Stomach smooth muscle (tissue), 2 donors: ENCODE data around the gene HOMER3.

ENCODE experiments used
- H3K27ac ChIP-seq: one replicate; pipeline ENCODE4 v1.7.0; 2013; ENCODE audit warnings: mild to moderate bottlenecking, low read length, inconsistent platforms
- H3K27me3 ChIP-seq, 2 donors: one replicate each; pipeline ENCODE4 v1.7.0; 2013; ENCODE audit warnings: low read length in 2 of 2; ENCODE audit not compliant: insufficient read depth in 2 of 2, control insufficient read depth in 1 of 2
- H3K36me3 ChIP-seq, 2 donors: one replicate each; pipeline ENCODE4 v1.7.0; 2013; ENCODE audit warnings: low read length in 2 of 2; ENCODE audit not compliant: control insufficient read depth in 2 of 2, insufficient read depth in 2 of 2
- H3K4me1 ChIP-seq: one replicate; pipeline ENCODE4 v1.7.0; 2013; ENCODE audit warnings: low read length; ENCODE audit not compliant: control insufficient read depth, insufficient read depth
- H3K4me3 ChIP-seq, 2 donors: one replicate each; pipeline ENCODE4 v1.7.0; 2013; ENCODE audit warnings: low read length in 2 of 2
- H3K9ac ChIP-seq, 2 donors: one replicate each; pipeline ENCODE4 v1.7.0; 2013; ENCODE audit warnings: low read length in 2 of 2, mild to moderate bottlenecking in 1 of 2
- H3K9me3 ChIP-seq, 2 donors: one replicate each; pipeline ENCODE4 v1.7.0; 2013; ENCODE audit warnings: low read length in 2 of 2; ENCODE audit not compliant: control insufficient read depth in 2 of 2
- donor health status: healthy.
- donor health status: Pancreatic carcinoma.

Gene HOMER3

GRCh38 chr19:18940769-18941627, at the start of gene HOMER3:
TSS of gene HOMER3 (minus strand) at chr19:18941217. CDS start at chr19:18938982, 2,235 bp downstream.
- no peak within 1 kb of the TSS for H3K27ac ChIP-seq
- peak within 1 kb of the TSS; percentile 66 to 77 for H3K4me3 ChIP-seq
- peak within 1 kb of the TSS; percentile 55 to 66 for H3K9ac ChIP-seq
- no peaks in the 10 kb centered on the region for H3K27me3 ChIP-seq
- peaks cover 18% of the 10 kb centered on the region for H3K4me1 ChIP-seq
- H3K9me3 ChIP-seq, result no peaks in the 10 kb centered on the region
- H3K36me3 ChIP-seq, result no peaks in the 10 kb centered on the region

- no peak overlapping the region for H3K9ac ChIP-seq
- no peaks in the 10 kb centered on the region for H3K27me3 ChIP-seq
- no peaks in the 10 kb centered on the region for H3K9me3 ChIP-seq
- peaks cover under 1% of the 10 kb centered on the region for H3K4me1 ChIP-seq
- no peak overlapping the region for H3K27ac ChIP-seq
- H3K36me3 ChIP-seq, result peaks cover 19% of the 10 kb centered on the region in 2 donors
- no peak overlapping the region for H3K4me3 ChIP-seq
Measured at GRCh38 chr19:18990128-18990708, 49.2 kb upstream of the HOMER3 start.

DNA sequence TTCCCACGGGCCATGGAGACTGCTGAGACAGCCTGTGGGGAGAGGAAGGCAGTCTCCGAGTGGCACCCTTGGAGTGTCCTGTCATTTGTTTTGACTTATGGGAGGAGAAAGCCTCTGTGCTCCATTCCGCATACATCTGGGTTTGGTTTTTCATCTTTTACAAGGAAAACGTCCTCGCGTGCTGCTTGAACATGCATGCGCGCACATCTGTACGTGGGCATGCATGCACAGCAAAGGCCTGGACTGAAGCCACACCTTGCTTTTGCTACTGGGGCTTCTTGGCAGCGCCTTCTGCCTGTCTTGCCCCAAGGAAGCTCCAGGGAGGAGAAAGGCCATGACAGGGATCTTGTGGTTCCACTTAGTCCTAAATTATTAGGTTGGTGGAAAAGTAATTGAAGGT, 48.3 kb upstream of the HOMER3 start:
- Histone ChIP-seq H3K4me3 (no peak overlapping the region), H3K27ac (no peak overlapping the region)

GRCh38 chr19:18987456-18987855, 46.4 kb upstream of the HOMER3 start:
- H3K9me3 ChIP-seq, result no peaks in the 10 kb centered on the region
- H3K36me3 ChIP-seq, result peaks cover 0 to 3% of the 10 kb centered on the region in 2 donors
- H3K9ac ChIP-seq, result no peak overlapping the region
- no peak overlapping the region for H3K4me3 ChIP-seq
- peaks cover 5 to 7% of the 10 kb centered on the region in 2 donors for H3K27me3 ChIP-seq
- H3K4me1 ChIP-seq, result no peaks in the 10 kb centered on the region
- H3K27ac ChIP-seq, result no peak overlapping the region

More for the DNA sequence above, 48.3 kb upstream of the HOMER3 start:
- H3K27me3 ChIP-seq, result peaks cover 0 to 2% of the 10 kb centered on the region in 2 donors
- H3K9me3 ChIP-seq, result no peaks in the 10 kb centered on the region
- H3K4me1 ChIP-seq, result no peaks in the 10 kb centered on the region
- no peak overlapping the region for H3K9ac ChIP-seq
- peaks cover 15 to 17% of the 10 kb centered on the region in 2 donors for H3K36me3 ChIP-seq

DNA sequence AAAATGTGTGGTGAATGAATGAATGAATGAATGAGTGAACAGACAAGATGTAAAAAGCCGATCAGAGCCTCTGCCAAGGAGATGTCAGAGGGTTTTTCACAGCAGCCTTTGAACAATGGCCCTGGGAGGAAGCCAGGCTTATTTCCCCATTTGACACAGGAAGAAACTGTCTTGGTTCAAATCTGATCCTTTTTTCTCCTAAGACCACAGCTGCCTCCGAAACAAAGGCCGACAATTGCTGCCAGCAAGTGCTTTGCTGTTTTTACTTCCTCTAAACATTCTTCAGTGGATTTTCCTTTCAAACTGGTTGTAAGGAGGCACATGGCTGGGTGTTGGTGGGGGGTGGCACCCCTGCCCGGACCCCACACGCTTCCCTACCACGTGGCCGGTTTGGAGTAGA, 44.2 kb upstream of the HOMER3 start:
- Histone ChIP-seq H3K4me3 (no peak overlapping the region), H3K36me3 (no peaks in the 10 kb centered on the region), H3K9me3 (no peaks in the 10 kb centered on the region), H3K27me3 (peaks cover 5 to 7% of the 10 kb centered on the region in 2 donors), H3K4me1 (no peaks in the 10 kb centered on the region), H3K27ac (no peak overlapping the region), H3K9ac (no peak overlapping the region)

DNA sequence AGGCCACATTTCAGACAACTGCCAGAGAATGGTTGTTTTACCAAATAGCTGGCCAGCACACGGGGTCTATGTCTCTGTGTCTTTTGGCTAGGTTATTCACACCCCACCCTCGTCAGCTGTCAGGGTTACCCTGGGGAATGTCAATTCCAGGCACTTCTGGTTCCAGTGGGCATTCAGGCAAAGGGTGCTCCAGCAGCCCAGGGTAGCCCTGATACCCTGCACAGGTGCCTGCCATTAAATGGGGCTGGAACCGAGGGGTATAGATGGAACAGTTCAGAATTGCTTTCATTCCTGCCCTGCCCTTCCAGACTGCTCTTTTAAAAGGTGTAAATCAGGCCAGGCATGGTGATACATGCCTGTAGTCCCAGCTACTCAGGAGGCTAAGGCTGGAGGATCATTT, 43.2 kb upstream of the HOMER3 start:
- Histone ChIP-seq H3K9ac (no peak overlapping the region), H3K9me3 (no peaks in the 10 kb centered on the region), H3K27me3 (peaks cover 5 to 7% of the 10 kb centered on the region in 2 donors), H3K4me3 (no peak overlapping the region), H3K36me3 (no peaks in the 10 kb centered on the region), H3K27ac (no peak overlapping the region), H3K4me1 (no peaks in the 10 kb centered on the region)

DNA sequence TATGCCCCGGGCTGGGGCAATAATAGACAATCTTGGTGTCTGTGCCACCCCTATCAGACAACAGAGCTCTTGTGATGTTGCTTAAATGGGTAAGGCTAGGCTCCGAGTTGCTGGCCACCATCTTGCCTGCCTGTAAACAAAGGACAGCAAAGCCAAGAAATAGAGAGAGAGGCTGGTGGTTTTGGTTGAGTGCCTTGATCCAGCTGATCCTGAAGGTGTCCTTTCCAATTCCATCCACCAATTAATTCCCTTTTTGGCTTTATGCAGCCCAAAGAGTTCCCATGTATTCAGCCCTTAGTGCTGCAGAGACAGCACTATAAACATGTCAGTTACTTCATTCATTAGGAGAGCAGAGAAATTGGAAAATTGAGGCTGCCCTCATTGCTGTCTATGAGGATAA, 41.7 kb upstream of the HOMER3 start:
- Histone ChIP-seq H3K36me3 (no peaks in the 10 kb centered on the region), H3K4me1 (no peaks in the 10 kb centered on the region), H3K9ac (no peak overlapping the region), H3K4me3 (no peak overlapping the region), H3K27me3 (peaks cover 5 to 7% of the 10 kb centered on the region in 2 donors), H3K27ac (no peak overlapping the region), H3K9me3 (no peaks in the 10 kb centered on the region)

DNA sequence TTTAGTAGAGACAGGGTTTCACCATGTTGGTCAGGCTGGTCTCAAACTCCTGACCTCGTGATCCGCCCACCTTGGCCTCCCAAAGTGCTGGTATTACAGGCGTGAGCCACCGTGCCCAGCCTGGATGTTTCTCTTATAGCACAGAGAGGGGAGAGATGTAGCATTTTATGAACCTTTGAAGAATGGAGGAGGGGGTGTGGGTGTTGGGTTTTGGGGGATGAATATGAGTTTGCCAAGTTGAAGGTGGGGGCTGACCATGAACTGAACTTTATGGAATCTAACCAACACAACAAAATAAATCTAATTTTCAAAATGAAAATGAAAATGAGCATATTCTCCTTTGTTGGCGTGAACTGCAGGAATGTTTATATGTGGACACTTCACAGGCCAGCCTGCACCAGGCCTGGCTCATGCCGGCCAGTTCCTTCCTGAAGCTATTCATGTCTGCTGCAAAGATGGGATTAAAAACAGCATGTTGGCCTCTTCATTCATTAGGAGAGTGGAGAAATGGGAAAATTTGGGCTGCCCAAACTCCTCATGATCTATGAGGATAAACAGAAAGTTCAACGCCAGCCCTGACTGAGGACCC, 39.5 kb upstream of the HOMER3 start:
- H3K9ac ChIP-seq, result no peak overlapping the region
- no peaks in the 10 kb centered on the region for H3K9me3 ChIP-seq
- no peaks in the 10 kb centered on the region for H3K36me3 ChIP-seq
- no peaks in the 10 kb centered on the region for H3K4me1 ChIP-seq
- no peak overlapping the region for H3K27ac ChIP-seq
- no peak overlapping the region for H3K4me3 ChIP-seq
- H3K27me3 ChIP-seq, result peaks cover 5 to 7% of the 10 kb centered on the region in 2 donors

DNA sequence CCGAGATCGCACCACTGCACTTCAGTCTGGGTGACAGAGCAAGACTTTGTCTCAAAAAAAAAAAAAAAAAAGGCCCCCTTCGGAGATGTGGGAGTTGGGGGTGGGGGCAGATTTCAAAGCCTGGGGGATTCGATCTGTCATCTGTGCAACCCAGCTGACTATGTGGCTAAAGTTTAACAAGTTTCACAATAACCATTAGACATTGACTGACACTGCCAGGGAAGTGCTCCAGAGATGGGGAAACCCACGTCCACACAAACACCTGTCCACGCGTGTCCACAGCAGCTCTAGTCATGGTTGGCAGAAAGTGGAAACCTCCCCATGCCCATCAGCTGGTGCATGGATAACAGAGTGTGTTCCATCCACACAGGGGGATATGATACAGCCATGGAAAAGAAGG, 37.6 kb upstream of the HOMER3 start:
- Histone ChIP-seq H3K27ac (no peak overlapping the region), H3K9me3 (no peaks in the 10 kb centered on the region), H3K4me1 (no peaks in the 10 kb centered on the region), H3K4me3 (no peak overlapping the region), H3K9ac (no peak overlapping the region), H3K36me3 (no peaks in the 10 kb centered on the region), H3K27me3 (peaks cover 3 to 5% of the 10 kb centered on the region in 2 donors)

DNA sequence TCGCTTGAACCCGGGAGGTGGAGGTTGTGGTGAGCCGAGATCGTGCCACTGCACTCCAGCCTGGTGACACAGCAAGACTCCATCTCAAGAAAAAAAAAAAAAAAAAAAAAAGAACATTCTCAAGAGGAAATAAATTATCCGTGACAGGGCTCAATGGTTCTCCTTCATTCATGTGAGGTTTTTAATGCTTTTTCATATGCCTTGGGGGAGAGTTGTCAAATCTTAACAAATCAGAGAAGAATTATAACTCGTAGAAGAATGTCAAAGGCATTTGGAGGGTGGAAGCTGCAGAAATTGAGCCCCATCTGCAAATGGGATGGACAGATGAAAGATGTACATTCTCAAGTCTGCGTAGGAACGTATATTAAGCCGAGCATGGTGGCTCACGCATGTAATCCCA, 34.9 kb upstream of the HOMER3 start:
- Histone ChIP-seq H3K27me3 (peaks cover 0 to 2% of the 10 kb centered on the region in 2 donors), H3K4me3 (no peak overlapping the region), H3K9ac (no peak overlapping the region), H3K9me3 (no peaks in the 10 kb centered on the region), H3K27ac (no peak overlapping the region), H3K4me1 (peaks cover 3% of the 10 kb centered on the region), H3K36me3 (no peaks in the 10 kb centered on the region)
